ENCODE data around the gene CLASRP. TPM values are rescaled to one million over a fixed set of nuclear protein-coding genes. Genes with fewer than 3 reads are reported as not detected.

Gene CLASRP
- total RNA-seq, 3 donors from 2014 or later = 79.4 to 113 (median 93.2) TPM

- intact Hi-C loops (cut with DNase I, micrococcal nuclease) = no loop called here
- Histone ChIP-seq H3K9me3 (no peaks in the 10 kb centered on the region), H3K36me3 (ENCODE audit: low read depth) (no peaks in the 10 kb centered on the region), H3K4me3 (no peak overlapping the region), H3K4me1 (ENCODE audit: low read depth) (no peaks in the 10 kb centered on the region)
- DNase-seq (peak in 2 of 3 donors; percentile 71 to 80), ATAC-seq (peak; percentile 86)
- peak; percentile 38 for TF ChIP-seq CTCF (IDR thresholded peaks at IDR 0.05)
These were observed 22.2 kb upstream of the CLASRP start for GRCh38 chr19:45016388-45017314.

- intact Hi-C loops (cut with DNase I, micrococcal nuclease) = no loop called here
- H3K4me3 ChIP-seq = no peak overlapping the region
- no peaks in the 10 kb centered on the region for H3K9me3 ChIP-seq
- no peaks in the 10 kb centered on the region for H3K36me3 ChIP-seq (ENCODE audit: low read depth)
- TF ChIP-seq CTCF (IDR thresholded peaks at IDR 0.05) = no peak
- no peaks in the 10 kb centered on the region for H3K4me1 ChIP-seq (ENCODE audit: low read depth)
- ATAC-seq (no peak), DNase-seq (no peak)
These were observed 19.7 kb upstream of the CLASRP start for GRCh38 chr19:45019187-45019586.

- ATAC-seq (no peak), DNase-seq (no peak)
- no peak for TF ChIP-seq CTCF (IDR thresholded peaks at IDR 0.05)
- Histone ChIP-seq H3K4me1 (ENCODE audit: low read depth) (no peaks in the 10 kb centered on the region), H3K9me3 (no peaks in the 10 kb centered on the region), H3K4me3 (no peak overlapping the region), H3K36me3 (ENCODE audit: low read depth) (no peaks in the 10 kb centered on the region)
- intact Hi-C loops (cut with DNase I, micrococcal nuclease) = no loop called here
These were observed 18.8 kb upstream of the CLASRP start for GRCh38 chr19:45020071-45020470.

- Histone ChIP-seq H3K4me1 (ENCODE audit: low read depth) (no peaks in the 10 kb centered on the region), H3K4me3 (no peak overlapping the region), H3K9me3 (no peaks in the 10 kb centered on the region), H3K36me3 (ENCODE audit: low read depth) (no peaks in the 10 kb centered on the region)
- TF ChIP-seq CTCF (IDR thresholded peaks at IDR 0.05) = no peak
- intact Hi-C loops (cut with DNase I, micrococcal nuclease) = no loop called here
- DNase-seq = no peak
- no peak for ATAC-seq
These were observed 16.9 kb upstream of the CLASRP start for GRCh38 chr19:45021971-45022370.

GRCh38 chr19:45023048-45023447, 15.8 kb upstream of the CLASRP start:
- H3K36me3 ChIP-seq (ENCODE audit: low read depth) = no peaks in the 10 kb centered on the region
- TF ChIP-seq CTCF (IDR thresholded peaks at IDR 0.05) = no peak
- ATAC-seq (no peak), DNase-seq (no peak)
- H3K4me3 ChIP-seq = no peak overlapping the region
- H3K4me1 ChIP-seq (ENCODE audit: low read depth) = no peaks in the 10 kb centered on the region
- intact Hi-C loops (cut with DNase I, micrococcal nuclease) = no loop called here
- H3K9me3 ChIP-seq = no peaks in the 10 kb centered on the region
